ENCODE results near the gene STRN3.
"Not testable (repeated sequence)": the region's sequence is repeated elsewhere in the genome, so short reads cannot be mapped to it uniquely, and the experiment has no call there.

Gene STRN3

GRCh38 chr14:31004007-31004406 lies 22.2 kb downstream of the STRN3 start:
- in situ Hi-C loops (cut with MboI; ENCODE audit: low sequenced_read_pairs) = not testable (repeated sequence)

DNA sequence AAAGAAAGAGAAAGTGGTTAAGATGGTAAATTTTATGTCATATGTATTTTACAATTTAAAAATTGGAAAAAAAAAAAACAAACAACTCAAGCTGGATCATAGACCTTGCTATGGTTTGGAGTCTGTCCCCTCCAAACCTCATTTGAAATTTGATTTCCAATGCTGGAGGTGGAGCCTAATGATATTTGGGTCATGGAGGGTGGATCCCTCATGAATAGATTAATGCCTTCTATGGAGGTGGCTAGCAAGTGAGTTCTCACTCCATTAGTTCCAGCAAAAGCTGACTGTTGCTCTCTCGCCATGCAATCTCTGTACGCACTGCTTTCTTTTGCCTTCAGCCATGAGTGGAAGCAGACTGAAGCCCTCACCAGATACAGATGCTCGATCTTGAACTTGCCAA lies 22.9 kb downstream of the STRN3 start:
- in situ Hi-C loops (cut with MboI; ENCODE audit: low sequenced_read_pairs) = no loop called here

DNA sequence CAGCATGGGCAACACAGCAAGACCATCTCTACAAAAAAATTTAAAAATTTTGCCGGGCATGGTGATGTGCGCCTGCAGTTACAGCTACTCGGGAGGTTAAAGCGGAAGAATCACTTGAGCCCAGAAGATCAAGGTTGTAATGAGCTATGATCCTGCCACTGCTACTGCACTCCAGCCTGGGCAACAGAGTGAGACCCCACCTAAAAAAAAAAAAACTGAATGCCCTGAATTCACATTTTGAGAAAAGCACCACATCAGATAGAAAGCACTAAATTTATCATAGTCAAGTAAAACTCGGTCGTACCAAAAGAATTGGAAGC lies 24.9 kb downstream of the STRN3 start:
- in situ Hi-C loops (cut with MboI; ENCODE audit: low sequenced_read_pairs) = no loop called here

DNA sequence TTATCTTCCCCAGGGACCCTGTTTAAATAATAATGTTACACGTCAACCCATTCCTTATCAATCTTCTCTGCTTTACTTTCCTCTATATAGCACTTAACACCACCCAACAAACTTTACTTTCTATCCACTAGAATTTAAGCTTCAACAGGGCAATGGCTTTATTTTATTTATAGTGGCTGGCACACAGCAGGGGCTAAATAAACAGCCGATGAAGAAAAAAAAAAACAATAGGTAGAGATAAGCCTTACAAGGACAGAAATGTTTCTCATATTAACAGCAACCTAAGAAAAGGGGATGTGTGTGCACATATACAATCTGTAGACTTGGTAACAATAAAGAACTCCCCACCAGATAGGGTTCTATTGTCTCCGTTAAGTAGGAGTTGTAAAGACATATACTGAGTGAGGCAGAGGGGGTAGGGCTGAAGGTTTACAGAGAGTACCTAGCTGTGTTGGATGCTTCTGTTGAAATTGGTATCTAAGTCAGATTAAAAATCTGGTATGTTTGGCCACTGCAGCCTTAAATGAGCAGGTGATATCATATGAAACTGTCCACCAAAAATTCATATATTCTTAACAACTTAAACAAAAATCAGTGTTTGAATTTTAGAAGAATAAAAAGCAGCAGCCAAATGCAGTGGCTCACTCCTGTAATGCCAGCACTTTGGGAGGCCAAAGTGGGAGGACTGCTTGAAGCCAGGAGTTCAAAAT lies 25.4 kb downstream of the STRN3 start:
- in situ Hi-C loops (cut with MboI; ENCODE audit: low sequenced_read_pairs) = no loop called here

DNA sequence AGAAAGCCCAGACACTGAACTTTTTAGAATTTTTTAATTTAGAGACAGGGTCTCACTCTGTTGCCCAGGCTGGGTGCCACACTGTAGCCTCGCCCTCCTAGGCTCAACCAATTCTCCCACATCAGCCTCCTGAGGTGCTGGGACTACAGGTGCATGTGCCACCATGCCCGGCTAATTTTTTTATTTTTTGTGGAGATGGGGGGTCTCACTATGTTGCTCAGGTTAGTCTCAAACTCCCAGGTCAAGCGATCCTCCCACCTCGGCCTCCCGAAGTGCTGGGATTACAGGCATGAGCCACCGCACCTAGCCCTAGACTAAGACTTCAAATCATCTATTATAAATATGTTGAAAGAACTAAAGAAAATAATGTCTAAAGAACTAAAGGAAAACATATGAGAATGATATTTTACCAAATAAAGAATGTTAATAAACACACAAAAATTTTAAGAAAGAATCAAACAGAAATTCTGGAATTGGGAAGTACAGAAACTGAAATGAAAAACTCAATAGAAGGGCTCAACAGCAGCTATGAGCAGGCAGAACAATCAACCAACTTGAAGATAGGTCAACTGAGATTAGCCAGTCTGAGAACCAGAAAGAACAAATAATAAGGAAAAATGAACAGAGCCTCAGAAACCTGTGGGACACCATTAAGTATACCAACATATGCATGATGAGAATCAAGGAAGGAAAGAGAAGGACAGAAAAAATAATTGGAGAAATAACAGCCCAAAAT lies 27.0 kb downstream of the STRN3 start:
- in situ Hi-C loops (cut with MboI; ENCODE audit: low sequenced_read_pairs) = no loop called here

- in situ Hi-C loops (cut with MboI; ENCODE audit: low sequenced_read_pairs) = no loop called here
Measured at GRCh38 chr14:30998100-30998706, 28.0 kb downstream of the STRN3 start.

DNA sequence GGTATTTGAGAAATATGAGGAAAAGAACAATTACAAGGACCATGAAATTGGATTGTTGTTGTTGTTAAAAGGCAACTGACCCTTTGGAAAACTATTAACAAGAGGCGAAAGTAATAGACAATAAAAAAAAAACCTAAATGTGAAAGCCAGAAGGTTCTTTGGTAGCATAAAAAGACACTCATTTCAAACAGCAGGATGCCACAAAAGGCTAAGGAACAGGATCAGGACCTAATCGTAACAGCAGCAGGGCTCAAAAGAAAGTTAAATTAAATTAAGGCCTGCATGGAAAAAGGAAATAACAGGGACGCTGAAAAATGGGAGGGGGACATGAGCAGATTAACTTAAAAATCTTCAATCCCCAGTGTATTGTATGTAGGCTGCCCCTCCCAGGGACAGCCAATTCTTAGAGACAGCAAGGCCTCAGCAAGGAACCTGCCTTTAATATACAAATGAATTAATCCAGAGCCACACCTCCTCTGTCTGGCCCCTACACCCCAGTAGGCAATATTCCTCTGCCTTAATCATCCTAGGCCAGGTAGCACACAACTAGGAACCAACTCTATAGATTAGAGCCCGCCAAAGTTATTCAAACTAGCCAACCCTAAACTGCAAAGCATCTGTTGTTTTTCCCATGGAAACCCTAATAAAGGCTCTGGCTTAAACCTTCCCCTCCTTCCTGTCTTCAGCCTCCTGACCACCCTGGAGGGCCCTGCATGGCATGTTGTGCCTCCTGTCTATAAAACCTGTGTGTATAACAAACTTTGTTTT lies 29.1 kb downstream of the STRN3 start:
- in situ Hi-C loops (cut with MboI; ENCODE audit: low sequenced_read_pairs) = no loop called here

DNA sequence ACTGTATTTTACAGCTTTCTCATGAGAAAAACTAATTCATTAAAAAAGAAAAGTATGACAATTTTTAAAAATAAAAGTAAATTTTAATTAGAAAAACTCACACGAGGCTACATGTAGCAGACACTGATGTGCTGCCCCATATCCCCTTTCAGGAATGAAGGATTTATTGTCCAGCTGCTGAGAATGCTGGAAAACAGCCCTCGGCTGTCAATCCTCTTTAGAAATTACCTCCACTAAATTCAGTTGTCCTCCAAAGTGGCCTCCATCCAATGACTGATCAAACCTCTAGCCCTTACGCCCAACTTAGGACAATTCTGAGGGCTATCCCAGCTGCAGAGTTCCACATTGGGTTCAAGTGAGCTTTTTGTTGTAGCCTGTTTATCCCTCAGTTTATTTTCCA lies 30.5 kb downstream of the STRN3 start:
- in situ Hi-C loops (cut with MboI; ENCODE audit: low sequenced_read_pairs) = no loop called here

- in situ Hi-C loops (cut with MboI; ENCODE audit: low sequenced_read_pairs) = no loop called here
Measured at GRCh38 chr14:30994681-30995620, 31.2 kb downstream of the STRN3 start.

- in situ Hi-C loops (cut with MboI; ENCODE audit: low sequenced_read_pairs) = no loop called here
Measured at GRCh38 chr14:30993071-30993470, 33.1 kb downstream of the STRN3 start.

DNA sequence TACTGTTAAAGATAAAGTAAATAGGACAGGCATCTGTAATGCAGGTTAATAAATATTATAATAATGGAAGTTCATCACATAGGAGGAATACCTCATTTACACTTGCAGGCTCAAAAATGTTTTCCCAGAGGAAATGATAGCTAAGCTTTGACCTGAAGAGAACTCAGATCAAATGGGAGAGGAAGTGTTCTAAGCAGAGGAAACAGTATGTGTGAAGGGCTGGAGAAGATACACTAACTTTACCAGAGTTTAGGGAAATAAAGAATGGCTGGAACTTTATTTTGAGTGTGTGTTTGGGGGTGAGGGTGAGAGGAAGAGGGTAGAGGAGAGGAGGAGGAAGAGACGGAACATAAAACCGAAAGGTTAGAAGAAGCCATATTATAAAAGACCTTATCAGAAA lies 34.8 kb downstream of the STRN3 start:
- in situ Hi-C loops (cut with MboI; ENCODE audit: low sequenced_read_pairs) = no loop called here

- in situ Hi-C loops (cut with MboI; ENCODE audit: low sequenced_read_pairs) = no loop called here
Measured at GRCh38 chr14:30990770-30991169, 35.4 kb downstream of the STRN3 start.

DNA sequence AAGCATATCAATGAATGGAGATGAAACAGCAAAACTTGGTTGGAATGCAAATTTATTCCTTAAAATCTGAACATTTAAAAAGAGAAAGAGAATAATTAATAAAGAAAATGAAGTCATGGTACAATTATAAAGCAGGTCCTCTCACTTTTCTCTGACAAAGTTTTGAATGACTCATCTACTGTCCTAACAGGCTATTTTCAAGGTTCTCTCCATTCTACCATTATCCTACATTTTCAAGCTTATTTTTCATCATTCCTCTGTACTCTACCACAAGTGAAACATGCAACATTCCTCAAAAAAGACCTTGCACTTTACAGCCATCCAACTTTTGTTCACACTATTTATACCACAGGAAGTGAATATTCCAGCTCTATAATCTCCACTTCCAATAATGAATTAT lies 37.7 kb downstream of the STRN3 start:
- in situ Hi-C loops (cut with MboI; ENCODE audit: low sequenced_read_pairs) = no loop called here

DNA sequence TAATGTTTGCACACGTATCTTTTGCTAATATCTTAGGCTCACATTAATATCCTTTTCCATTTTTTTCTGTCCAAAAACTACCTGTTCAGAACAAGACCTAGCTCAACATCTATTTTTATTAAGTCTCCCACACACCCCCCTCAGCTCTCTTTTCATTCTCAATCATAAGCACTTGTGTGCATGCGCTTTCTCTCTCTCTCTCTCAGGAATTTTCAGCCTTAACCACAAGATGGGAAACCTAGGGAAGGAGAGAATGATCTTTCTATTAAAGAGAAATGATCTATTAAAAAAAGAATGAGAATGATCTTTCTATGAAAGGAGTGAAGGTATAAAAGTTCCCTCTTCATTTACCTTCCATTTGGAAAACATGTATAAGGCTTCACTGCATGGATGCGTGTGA lies 40.4 kb downstream of the STRN3 start:
- in situ Hi-C loops (cut with MboI; ENCODE audit: low sequenced_read_pairs) = no loop called here

DNA sequence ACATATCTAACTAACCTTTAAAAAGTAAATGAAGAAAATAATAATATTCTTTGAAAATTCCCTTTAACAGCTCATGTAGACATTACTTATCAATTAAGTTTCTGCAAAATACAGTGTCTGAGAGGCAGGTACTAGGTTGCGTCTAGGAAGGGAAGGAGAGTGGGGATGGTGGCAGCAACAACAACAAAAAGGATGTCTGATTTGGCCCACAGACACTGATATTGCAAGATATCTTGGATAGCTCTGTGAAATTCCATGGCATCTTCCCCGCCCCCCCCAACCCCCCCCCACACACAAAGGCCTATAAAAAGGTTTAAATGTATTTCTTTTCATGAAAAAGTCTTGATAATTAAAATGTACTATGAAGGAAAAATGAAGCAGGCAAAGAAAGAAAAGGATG lies 42.3 kb downstream of the STRN3 start:
- in situ Hi-C loops (cut with MboI; ENCODE audit: low sequenced_read_pairs) = no loop called here

DNA sequence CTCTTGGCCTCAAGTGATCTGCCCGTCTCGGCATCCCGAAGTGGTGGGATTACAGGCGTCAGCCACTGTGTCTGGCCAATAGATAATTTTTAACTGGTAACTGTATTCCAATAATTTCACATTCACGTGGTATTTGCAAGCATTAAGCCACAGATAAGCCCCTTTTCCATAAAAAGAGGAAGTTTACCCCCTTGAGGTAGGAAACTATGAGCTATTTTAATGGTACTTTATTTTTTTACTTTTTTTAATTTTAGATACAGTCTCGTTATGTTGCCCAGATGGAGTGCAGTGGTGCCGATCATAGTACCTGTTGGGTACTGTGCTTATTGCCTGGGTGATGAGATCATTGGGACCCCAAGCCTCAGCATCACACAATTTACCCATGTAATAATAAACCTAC lies 43.6 kb downstream of the STRN3 start:
- in situ Hi-C loops (cut with MboI; ENCODE audit: low sequenced_read_pairs) = no loop called here

- in situ Hi-C loops (cut with MboI; ENCODE audit: low sequenced_read_pairs) = no loop called here
Measured at GRCh38 chr14:30980980-30981379, 45.2 kb downstream of the STRN3 start.

GRCh38 chr14:30980106-30980704 lies 46.0 kb downstream of the STRN3 start:
- in situ Hi-C loops (cut with MboI; ENCODE audit: low sequenced_read_pairs) = not testable (repeated sequence)

DNA sequence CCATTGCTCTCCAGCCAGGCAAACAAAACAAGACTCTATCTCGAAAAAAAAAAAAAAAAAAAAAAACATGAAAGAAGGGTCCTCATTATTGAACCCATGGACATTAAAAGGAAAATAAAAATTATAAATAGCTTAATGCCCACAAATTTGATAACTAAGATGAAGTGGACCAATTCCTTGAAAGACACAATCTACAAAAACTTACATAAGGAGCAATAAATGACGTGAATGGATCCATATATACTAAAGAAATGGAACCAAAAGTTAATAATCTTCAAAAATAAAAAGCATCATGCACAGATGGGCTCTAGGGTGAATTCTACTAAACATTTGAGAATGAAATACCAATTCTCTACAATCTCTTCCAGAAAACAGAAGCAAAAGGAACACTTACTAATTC lies 48.4 kb downstream of the STRN3 start:
- in situ Hi-C loops (cut with MboI; ENCODE audit: low sequenced_read_pairs) = no loop called here

GRCh38 chr14:30974628-30975027 lies 51.6 kb downstream of the STRN3 start:
- in situ Hi-C loops (cut with MboI; ENCODE audit: low sequenced_read_pairs) = no loop called here

All from HL-60/S4 treated with retinoic acid at 250 ng/mL for 4 days and 3 days (cell line).